ENCODE data around the gene CXXC5. TPM values are rescaled to one million over a fixed set of nuclear protein-coding genes. Genes with fewer than 3 reads are reported as not detected.
"Not testable (repeated sequence)": the region's sequence is repeated elsewhere in the genome, so short reads cannot be mapped to it uniquely, and the experiment has no call there.

Gene CXXC5
- total and polyA plus RNA-seq, 9 of the 15 experiments (the other 6 are each of a cell fraction or from before 2014, with no cell fraction given), result 1.9 to 123 (median 45.8) TPM

DNA sequence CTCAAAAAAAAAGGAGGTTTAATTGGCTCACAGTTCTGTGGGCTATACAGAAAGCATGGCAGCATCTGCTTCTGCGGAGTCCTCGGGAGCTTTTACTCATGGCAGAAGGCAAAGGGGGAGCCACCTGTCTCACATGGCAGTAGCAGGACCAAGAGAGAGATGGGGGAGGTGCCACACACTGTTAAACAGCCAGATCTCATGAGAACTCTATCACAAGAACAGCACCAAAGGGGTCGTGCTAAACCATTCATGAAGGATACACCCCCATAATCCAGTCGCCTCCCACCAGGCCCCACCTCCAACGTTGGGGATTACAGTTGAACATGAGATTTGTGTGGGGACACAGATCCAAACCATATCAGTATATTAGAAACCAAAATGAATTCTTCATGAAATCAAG is 28.3 kb upstream of the CXXC5 start (continued):
- TF ChIP-seq BRCA1 (IDR thresholded peaks at IDR 0.05) (no peak), BRCA1 (CRISPR knock-in tag; IDR thresholded peaks at IDR 0.05) (no peak), SAFB2 (IDR thresholded peaks at IDR 0.05; ENCODE audit: borderline replicate concordance, low read depth, low read length, severe bottlenecking) (no peak), SETDB1 (IDR thresholded peaks at IDR 0.05; ENCODE audit: low read length) (no peak), SMAD3 (CRISPR knock-in tag; conservative IDR thresholded peaks at IDR 0.05) (no peak), ZNF699 (CRISPR knock-in tag; IDR thresholded peaks at IDR 0.05; ENCODE audit: insufficient replicate concordance) (no peak)
- TF ChIP-seq, protein P1, sequence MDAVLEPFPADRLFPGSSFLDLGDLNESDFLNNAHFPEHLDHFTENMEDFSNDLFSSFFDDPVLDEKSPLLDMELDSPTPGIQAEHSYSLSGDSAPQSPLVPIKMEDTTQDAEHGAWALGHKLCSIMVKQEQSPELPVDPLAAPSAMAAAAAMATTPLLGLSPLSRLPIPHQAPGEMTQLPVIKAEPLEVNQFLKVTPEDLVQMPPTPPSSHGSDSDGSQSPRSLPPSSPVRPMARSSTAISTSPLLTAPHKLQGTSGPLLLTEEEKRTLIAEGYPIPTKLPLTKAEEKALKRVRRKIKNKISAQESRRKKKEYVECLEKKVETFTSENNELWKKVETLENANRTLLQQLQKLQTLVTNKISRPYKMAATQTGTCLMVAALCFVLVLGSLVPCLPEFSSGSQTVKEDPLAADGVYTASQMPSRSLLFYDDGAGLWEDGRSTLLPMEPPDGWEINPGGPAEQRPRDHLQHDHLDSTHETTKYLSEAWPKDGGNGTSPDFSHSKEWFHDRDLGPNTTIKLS (IDR thresholded peaks at IDR 0.05; ENCODE audit: borderline replicate concordance, low read depth), result no peak
- TF ChIP-seq, protein P2, sequence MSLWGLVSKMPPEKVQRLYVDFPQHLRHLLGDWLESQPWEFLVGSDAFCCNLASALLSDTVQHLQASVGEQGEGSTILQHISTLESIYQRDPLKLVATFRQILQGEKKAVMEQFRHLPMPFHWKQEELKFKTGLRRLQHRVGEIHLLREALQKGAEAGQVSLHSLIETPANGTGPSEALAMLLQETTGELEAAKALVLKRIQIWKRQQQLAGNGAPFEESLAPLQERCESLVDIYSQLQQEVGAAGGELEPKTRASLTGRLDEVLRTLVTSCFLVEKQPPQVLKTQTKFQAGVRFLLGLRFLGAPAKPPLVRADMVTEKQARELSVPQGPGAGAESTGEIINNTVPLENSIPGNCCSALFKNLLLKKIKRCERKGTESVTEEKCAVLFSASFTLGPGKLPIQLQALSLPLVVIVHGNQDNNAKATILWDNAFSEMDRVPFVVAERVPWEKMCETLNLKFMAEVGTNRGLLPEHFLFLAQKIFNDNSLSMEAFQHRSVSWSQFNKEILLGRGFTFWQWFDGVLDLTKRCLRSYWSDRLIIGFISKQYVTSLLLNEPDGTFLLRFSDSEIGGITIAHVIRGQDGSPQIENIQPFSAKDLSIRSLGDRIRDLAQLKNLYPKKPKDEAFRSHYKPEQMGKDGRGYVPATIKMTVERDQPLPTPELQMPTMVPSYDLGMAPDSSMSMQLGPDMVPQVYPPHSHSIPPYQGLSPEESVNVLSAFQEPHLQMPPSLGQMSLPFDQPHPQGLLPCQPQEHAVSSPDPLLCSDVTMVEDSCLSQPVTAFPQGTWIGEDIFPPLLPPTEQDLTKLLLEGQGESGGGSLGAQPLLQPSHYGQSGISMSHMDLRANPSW (CRISPR knock-in tag; IDR thresholded peaks at IDR 0.05), result no peak

DNA sequence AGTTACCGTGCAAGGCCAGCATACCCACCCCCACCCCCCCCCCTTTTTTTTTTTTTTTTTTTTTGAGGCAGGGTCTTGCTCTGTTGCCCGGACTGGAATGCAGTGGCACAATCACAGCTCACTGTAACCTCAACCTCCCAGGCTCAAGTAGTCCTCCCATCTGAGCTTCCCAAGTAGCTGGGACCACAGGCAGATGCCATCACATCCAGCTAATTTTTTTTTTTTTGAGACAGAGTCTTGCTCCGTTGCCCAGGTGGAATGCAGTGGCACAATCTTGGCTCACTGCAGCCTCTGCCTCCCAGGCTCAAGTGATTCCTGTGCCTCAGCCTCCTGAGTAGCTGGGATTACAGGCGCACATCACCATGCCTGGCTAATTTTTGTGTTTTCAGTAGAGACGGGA is 22.8 kb upstream of the CXXC5 start:
- H3K27me3 ChIP-seq (ENCODE audit: control insufficient read depth in 2 of 2, insufficient read depth in 2 of 2, low read length in 2 of 2); H3K9ac ChIP-seq (ENCODE audit: insufficient read depth in 1 of 2, low read depth in 2 of 2, low read length in 2 of 2); BruUV-seq (replicated peaks); ATAC-seq; intact Hi-C loops (cut with micrococcal nuclease); H3K4me1 ChIP-seq (replicated peaks in 1 of 2; ENCODE audit: control insufficient read depth in 2 of 2, insufficient read depth in 2 of 2, low read length in 2 of 2); H4K20me1 ChIP-seq (replicated peaks; ENCODE audit: control insufficient read depth, insufficient read depth, low read length); H3K79me2 ChIP-seq (ENCODE audit: control insufficient read depth, insufficient read depth, low read length); H3K4me2 ChIP-seq (ENCODE audit: insufficient read depth, low read length); H3K4me3 ChIP-seq; in situ Hi-C loops (cut with MboI); H3K9me3 ChIP-seq (replicated peaks; ENCODE audit: control insufficient read depth, insufficient read depth, low read depth, low read length); H3K9me1 ChIP-seq (ENCODE audit: control insufficient read depth, insufficient read depth, low read length); DNase-seq (ENCODE audit: extremely low read depth in 1 of 4, low spot score in 3 of 4); FAIRE-seq; H2AFZ ChIP-seq (ENCODE audit: low read depth, low read length); H3K27ac ChIP-seq (ENCODE audit: extremely low read depth, low read depth, low read length): not testable (repeated sequence)
- H3K36me3 ChIP-seq (ENCODE audit: control insufficient read depth, insufficient read depth, low read length), result peaks cover 82% of the 10 kb centered on the region; the same call in 2 of the 3 replicates
- CTCF ChIA-PET (ENCODE audit: low intra/inter-chr PET ratio), result interaction anchor here (0.6 kb wide), 1 partner anchor 972 kb away, joined by 3 read pairs; no protein-coding TSS in a partner anchor
- WGBS (ENCODE audit: insufficient coverage, low coverage, missing lambda C conversion rate), result 100% methylated on average over 3 of the region's 5 CpGs
- POLR2A ChIA-PET, result interaction anchor here (0.6 to 1.6 kb wide), 2 partner anchors 40 to 524 kb away, joined by 3 read pairs; no protein-coding TSS in a partner anchor

Measured in K562 (cell line).